ENCODE measurements around the gene TMEM144. TPM values are rescaled to one million over a fixed set of nuclear protein-coding genes. Genes with fewer than 3 reads are reported as not detected.

Gene TMEM144
- 3.4 and 3.6 TPM in 2 replicates for total RNA-seq (2021)
- long read RNA-seq, transcript TMEM144-201 (13 exons, 3,442 nt) = major isoform, 7 of 10 reads
- long read RNA-seq, partial matches to known transcripts = 0 of 10 reads
- long read RNA-seq, other reads (novel, unspliced or antisense) = 2 of 10 reads

- WGBS (ENCODE audit: extremely low coverage, insufficient read length, low lambda C conversion rate) = no CpG with 5 or more reads among the region's 34 CpGs
- H3K27ac Mint-ChIP-seq = peak within 1 kb of the TSS; percentile 87 to 94 (median 90)
These were observed at the start of gene TMEM144 for GRCh38 chr4:158209825-158210807. Gene TMEM144 (plus strand): TSS chr4:158210486. CDS start chr4:158212668, 2,182 bp downstream.

More at GRCh38 chr4:158209825-158210807, at the start of gene TMEM144:
- Histone ChIP-seq H4K20me1 (ENCODE audit: control insufficient read depth, insufficient read depth, insufficient read length) (no peaks in the 10 kb centered on the region), H3K4me1 (ENCODE audit: insufficient read depth, low read length) (no peaks in the 10 kb centered on the region), H3K27me3 (ENCODE audit: insufficient read depth, low read length) (no peaks in the 10 kb centered on the region), H3K79me1 (ENCODE audit: insufficient read depth, low read depth, low read length, poor library complexity, severe bottlenecking) (no peaks in the 10 kb centered on the region), H3K27ac (ENCODE audit: insufficient read length, low read depth, low read length) (peak within 1 kb of the TSS; percentile 29), H2AK5ac (ENCODE audit: insufficient read length, low read length) (no peak within 1 kb of the TSS), H2BK120ac (ENCODE audit: low read depth, low read length, poor library complexity, severe bottlenecking) (peak within 1 kb of the TSS; percentile 14), H2BK20ac (ENCODE audit: low read depth, low read length, poor library complexity, severe bottlenecking) (no peak within 1 kb of the TSS), H3K23me2 (ENCODE audit: insufficient read length, low read depth, low read length, poor library complexity, severe bottlenecking) (peaks cover 4% of the 10 kb centered on the region), H4K91ac (ENCODE audit: insufficient read length, low read depth, low read length) (no peak within 1 kb of the TSS), H3K4ac (ENCODE audit: low read depth, low read length) (no peak within 1 kb of the TSS), H4K5ac (ENCODE audit: insufficient read length, low read depth, low read length) (no peak within 1 kb of the TSS), H3K9ac (ENCODE audit: extremely low read depth, insufficient read length, low read length) (peak within 1 kb of the TSS; percentile 71), H2BK12ac (ENCODE audit: insufficient read length, low read depth, low read length) (no peak within 1 kb of the TSS), H4K8ac (replicated peaks; ENCODE audit: insufficient read length, low read depth, low read length) (no peak within 1 kb of the TSS), H3T11ph (ENCODE audit: low read length) (no peak within 1 kb of the TSS), H2BK15ac (ENCODE audit: low read depth, low read length) (peak within 1 kb of the TSS; percentile 95; the same call in 1 of the 2 replicates), H3K18ac (ENCODE audit: insufficient read length, low read depth, low read length) (peak within 1 kb of the TSS; percentile 90), H3K79me2 (ENCODE audit: insufficient read depth, low read length) (no peaks in the 10 kb centered on the region), H3K56ac (ENCODE audit: insufficient read length, low read depth, low read length) (no peak within 1 kb of the TSS), H2AFZ (ENCODE audit: low read length) (peak within 1 kb of the TSS; percentile 86), H3K23ac (ENCODE audit: insufficient read length, low read depth, low read length) (no peak within 1 kb of the TSS), H3K9me3 (ENCODE audit: control insufficient read depth, low read depth, low read length) (no peaks in the 10 kb centered on the region), H2BK5ac (ENCODE audit: insufficient read length, low read length) (no peak within 1 kb of the TSS), H3K14ac (ENCODE audit: insufficient read depth, low read length) (peak within 1 kb of the TSS; percentile 68), H3K4me2 (ENCODE audit: insufficient read depth, insufficient read length, low read length) (peak within 1 kb of the TSS; percentile 82)
- DNase-seq = peak; percentile 93
- H3K27me3 Mint-ChIP-seq (ENCODE audit: low read depth) = peaks cover 1% of the 10 kb centered on the region; the same call in 1 of the 2 replicates
- no peaks in the 10 kb centered on the region for H3K36me3 Mint-ChIP-seq (ENCODE audit: insufficient read depth in 1 of 3, low read depth in 3 of 3)
- peak within 1 kb of the TSS; percentile 77 to 84 for H3K4me3 Mint-ChIP-seq
- TF ChIP-seq CTCF (conservative IDR thresholded peaks at IDR 0.05) = peak; percentile 21; the same call in 1 of the 3 replicates
- H3K4me1 Mint-ChIP-seq = peaks cover 5 to 20% of the 10 kb centered on the region in 2 experiments
- peaks cover 0 to 5% of the 10 kb centered on the region in 2 experiments; a peak in 3 of 5 replicates for H3K9me3 Mint-ChIP-seq

All from H9 (cell line).